HTERT RPE-1 (cell line): ENCODE results near the gene NUB1.

Source experiments
- in situ Hi-C: fragments of 300-500 bp; cut with MboI; formaldehyde crosslinking; loops from 4 replicates; pipeline ENCODE4 v1.14.3; 2020; ENCODE audit warnings: low sequenced_read_pairs

The NUB1 gene

GRCh38 chr7:151312831-151313809 lies 28.5 kb upstream of the NUB1 start:
- in situ Hi-C loops, result no loop called here

- in situ Hi-C loops, result no loop called here
Measured at GRCh38 chr7:151313857-151314256, 27.8 kb upstream of the NUB1 start.

GRCh38 chr7:151314401-151314800 lies 27.2 kb upstream of the NUB1 start:
- in situ Hi-C loops, result no loop called here

GRCh38 chr7:151315038-151315655 lies 26.5 kb upstream of the NUB1 start:
- in situ Hi-C loops, result no loop called here

- in situ Hi-C loops, result no loop called here
Measured at GRCh38 chr7:151316896-151317295, 24.7 kb upstream of the NUB1 start.

GRCh38 chr7:151317936-151318335 lies 23.7 kb upstream of the NUB1 start:
- in situ Hi-C loops, result no loop called here

GRCh38 chr7:151319189-151319588 lies 22.4 kb upstream of the NUB1 start:
- in situ Hi-C loops, result no loop called here

- in situ Hi-C loops, result no loop called here
Measured at GRCh38 chr7:151320263-151320845, 21.3 kb upstream of the NUB1 start.

- in situ Hi-C loops, result no loop called here
Measured at GRCh38 chr7:151321341-151321740, 20.3 kb upstream of the NUB1 start.

- in situ Hi-C loops, result no loop called here
Measured at GRCh38 chr7:151322906-151323305, 18.7 kb upstream of the NUB1 start.

GRCh38 chr7:151327022-151327421 lies 14.6 kb upstream of the NUB1 start:
- in situ Hi-C loops, result no loop called here

- in situ Hi-C loops, result no loop called here
Measured at GRCh38 chr7:151327659-151328058, 14.0 kb upstream of the NUB1 start.

GRCh38 chr7:151330181-151330580 lies 11.4 kb upstream of the NUB1 start:
- in situ Hi-C loops, result no loop called here

- in situ Hi-C loops, result no loop called here
Measured at GRCh38 chr7:151330661-151331060, 11.0 kb upstream of the NUB1 start.

- in situ Hi-C loops, result no loop called here
Measured at GRCh38 chr7:151334628-151335027, 7.0 kb upstream of the NUB1 start.

GRCh38 chr7:151336027-151336708 lies 5.4 kb upstream of the NUB1 start:
- in situ Hi-C loops, result no loop called here

GRCh38 chr7:151337346-151337745 lies 4.3 kb upstream of the NUB1 start:
- in situ Hi-C loops, result no loop called here

GRCh38 chr7:151338809-151339208 lies 2.8 kb upstream of the NUB1 start:
- in situ Hi-C loops, result no loop called here

GRCh38 chr7:151339651-151340382 lies 1.8 kb upstream of the NUB1 start:
- in situ Hi-C loops, result no loop called here

- in situ Hi-C loops, result no loop called here
Measured at GRCh38 chr7:151340794-151341356, 737 bp upstream of the NUB1 start.
